K562 (cell line): Measurements from ENCODE around the gene DHRS2. TPM values are rescaled to one million over a fixed set of nuclear protein-coding genes. Genes with fewer than 3 reads are reported as not detected.

Source experiments
- ATAC-seq: fragments of 200-7000 bp; cut with Tn5 transposase; 3 replicates; pipeline ENCODE4 v1.9.1; 2020; ENCODE audit warnings: moderate library complexity
- BruUV-seq: library from RNA; stranded (reverse); fragments of 400-500 nt; replicated peaks from 2 replicates; lab custom pipeline; 2021; lab: Mats Ljungman, UMichigan
- CTCF ChIA-PET: fragments of 300-600 bp; formaldehyde crosslinking; extraction: SDS; loops from one replicate; lab custom pipeline; 2021; ENCODE audit warnings: low intra/inter-chr PET ratio; lab: Yijun Ruan, JAX
- POLR2A ChIA-PET: fragments of 300-600, 350-650 bp; sonication (Branson Sonifier 250); formaldehyde crosslinking; extraction: SDS; loops from one replicate; lab custom pipeline; 2021; ENCODE audit warnings: antibody characterized with exemption, inconsistent platforms; lab: Yijun Ruan, JAX
- DNase-seq, 4 experiments: peaks; one replicate each; pipeline versions ENCODE4 v3.0.0 to v3.0.0-alpha.2; 2011 to 2018; ENCODE audit warnings: low spot score in 3 of 4, mixed read lengths in 3 of 4; ENCODE audit errors: extremely low read depth in 1 of 4
- FAIRE-seq: peaks from 2 replicates; lab custom pipeline; 2011; peaks lifted over from hg19 to GRCh38; lab: Jason Lieb, UNC
- H2AFZ ChIP-seq: 2 replicates; pipeline ENCODE4 v1.6.0; 2011; ENCODE audit warnings: low read depth, low read length, control low read depth, inconsistent platforms
- H3K27ac ChIP-seq: fragments of 200-600 bp; 3 replicates; pipeline ENCODE4 v1.8.0; 2011; ENCODE audit warnings: low read depth, mild to moderate bottlenecking, control low read depth, inconsistent platforms, low read length, moderate library complexity, mixed read lengths; ENCODE audit errors: extremely low read depth
- H3K27me3 ChIP-seq, 2 experiments: fragments of 300-600 bp in 1 of 2; 2 replicates in 1 of 2; 3 replicates in 1 of 2; pipeline versions ENCODE4 v1.6.0 to v1.8.0; 2011; ENCODE audit warnings: inconsistent platforms in 2 of 2, low read length in 2 of 2, mild to moderate bottlenecking in 1 of 2, mixed read lengths in 1 of 2, moderate library complexity in 1 of 2; ENCODE audit not compliant: control insufficient read depth in 2 of 2, insufficient read depth in 2 of 2
- H3K36me3 ChIP-seq: fragments of 300-600 bp; 3 replicates; pipeline ENCODE4 v1.8.0; 2011; ENCODE audit warnings: mild to moderate bottlenecking, low read length, inconsistent platforms; ENCODE audit not compliant: control insufficient read depth, insufficient read depth
- H3K4me1 ChIP-seq, 2 experiments: fragments of 200-600 bp in 1 of 2; replicated peaks in 1 of 2; 2 replicates in 1 of 2; 3 replicates in 1 of 2; pipeline versions ENCODE4 v1.5.1 to v1.8.0; 2011; ENCODE audit warnings: inconsistent platforms in 2 of 2, low read length in 2 of 2, mild to moderate bottlenecking in 1 of 2, mixed read lengths in 1 of 2, moderate library complexity in 1 of 2; ENCODE audit not compliant: control insufficient read depth in 2 of 2, insufficient read depth in 2 of 2
- H3K4me2 ChIP-seq: 2 replicates; pipeline ENCODE4 v1.6.1; 2011; ENCODE audit warnings: low read length, control low read depth, inconsistent platforms, mixed read lengths; ENCODE audit not compliant: insufficient read depth
- H3K4me3 ChIP-seq: fragments of 200-600 bp; sonication (generic), shearing (Covaris generic); 2 replicates; pipeline ENCODE4 v1.5.1; 2016; ENCODE audit warnings: control low read depth, inconsistent platforms
- H3K79me2 ChIP-seq: fragments of 200-600 bp; 3 replicates; pipeline ENCODE4 v1.8.0; 2011; ENCODE audit warnings: low read length, inconsistent platforms; ENCODE audit not compliant: control insufficient read depth, insufficient read depth
- H3K9ac ChIP-seq, 2 experiments: 2 replicates each; pipeline versions ENCODE4 v1.6.0 to v1.6.1; 2011; ENCODE audit warnings: low read depth in 2 of 2, low read length in 2 of 2, control low read depth in 1 of 2, inconsistent platforms in 1 of 2, mild to moderate bottlenecking in 1 of 2, mixed read lengths in 1 of 2; ENCODE audit not compliant: insufficient read depth in 1 of 2
- H3K9me1 ChIP-seq: one replicate; pipeline ENCODE4 v1.6.0; 2011; ENCODE audit warnings: inconsistent platforms, mild to moderate bottlenecking, low read length, moderate library complexity; ENCODE audit not compliant: control insufficient read depth, insufficient read depth
- H3K9me3 ChIP-seq: replicated peaks from 2 replicates; pipeline ENCODE4 v1.5.1; 2011; ENCODE audit warnings: low read depth, low read length, inconsistent platforms; ENCODE audit not compliant: control insufficient read depth, insufficient read depth
- H4K20me1 ChIP-seq: replicated peaks from 2 replicates; pipeline ENCODE4 v1.6.1; 2011; ENCODE audit warnings: low read length, inconsistent platforms, mixed read lengths; ENCODE audit not compliant: control insufficient read depth, insufficient read depth
- ATF3 ChIP-seq, 2 experiments: fragments of 450-650 bp in 1 of 2; sonication (generic) in 1 of 2; formaldehyde crosslinking in 1 of 2; IDR thresholded peaks in 1 of 2; conservative IDR thresholded peaks in 1 of 2; 2 replicates each; pipeline versions ENCODE4 v1.6.1 to v1.8.1; 2016 to 2023; ENCODE audit warnings: mild to moderate bottlenecking in 2 of 2, moderate library complexity in 2 of 2, inconsistent platforms in 1 of 2, missing genetic modification reagents in 1 of 2
- GTF2A2 ChIP-seq: IDR thresholded peaks from 2 replicates; pipeline ENCODE4 v1.6.1; 2016; ENCODE audit warnings: mild to moderate bottlenecking, missing genetic modification characterization, missing compliant biosample characterization
- HIVEP1 ChIP-seq: fragments of 250-450 bp; sonication (Bioruptor Pico); IDR thresholded peaks from 2 replicates; pipeline ENCODE4 v1.4.0; 2020; ENCODE audit warnings: mild to moderate bottlenecking
- JUND ChIP-seq, 2 experiments: IDR thresholded peaks; 2 replicates in 1 of 2; 3 replicates in 1 of 2; pipeline ENCODE4 v1.6.1; 2011; ENCODE audit warnings: borderline replicate concordance in 2 of 2, low read depth in 2 of 2, low read length in 2 of 2, improper control_type of control experiment in 1 of 2, missing biosample characterization in 1 of 2, missing genetic modification characterization in 1 of 2, missing genetic modification reagents in 1 of 2
- L3MBTL2 ChIP-seq: fragments of 450-650 bp; IDR thresholded peaks from 2 replicates; pipeline ENCODE4 v1.6.1; 2016; ENCODE audit warnings: mild to moderate bottlenecking, moderate library complexity
- MAFK ChIP-seq: IDR thresholded peaks from 2 replicates; pipeline ENCODE4 v1.6.1; 2011; ENCODE audit warnings: low read length, improper control_type of control experiment
- MTA3 ChIP-seq: fragments of 450-650 bp; formaldehyde crosslinking; IDR thresholded peaks from 2 replicates; pipeline ENCODE4 v1.6.1; 2017; ENCODE audit warnings: mild to moderate bottlenecking, borderline replicate concordance
- RFX5 ChIP-seq: IDR thresholded peaks from 2 replicates; pipeline ENCODE4 v1.6.1; 2011; ENCODE audit warnings: low read depth, mild to moderate bottlenecking, improper control_type of control experiment, low read length
- SMAD4 ChIP-seq: fragments of 250-450 bp; sonication (Bioruptor Pico); conservative IDR thresholded peaks from 2 replicates; pipeline ENCODE4 v1.8.0; 2021; ENCODE audit warnings: inconsistent platforms, mild to moderate bottlenecking, moderate library complexity
- ZNF146 ChIP-seq: IDR thresholded peaks from one replicate; pipeline ENCODE4 v1.6.1; 2018; ENCODE audit warnings: missing compliant biosample characterization; ENCODE audit not compliant: unreplicated experiment
- ZNF175 ChIP-seq: fragments of 200-800 bp; sonication (Bioruptor generic); IDR thresholded peaks from 2 replicates; pipeline ENCODE4 v1.6.1; 2016; ENCODE audit warnings: low read depth, mild to moderate bottlenecking, missing genetic modification characterization, missing compliant biosample characterization
- ZNF280A ChIP-seq: fragments of 450-650 bp; IDR thresholded peaks from 2 replicates; pipeline ENCODE4 v1.6.1; 2018; ENCODE audit warnings: mild to moderate bottlenecking, low read depth; ENCODE audit not compliant: partially characterized antibody
- ZNF507 ChIP-seq: conservative IDR thresholded peaks from 2 replicates; pipeline ENCODE4 v1.6.1; 2017; ENCODE audit warnings: missing genetic modification characterization, missing compliant biosample characterization
- ZNF668 ChIP-seq: fragments of 250-450 bp; sonication (Bioruptor Pico); IDR thresholded peaks from 2 replicates; pipeline ENCODE4 v1.8.0; 2022; ENCODE audit warnings: mild to moderate bottlenecking, inconsistent platforms
- ZNF79 ChIP-seq: fragments of 250-450 bp; sonication (Bioruptor Pico); IDR thresholded peaks from 2 replicates; pipeline ENCODE4 v1.4.0; 2020; ENCODE audit warnings: low read depth, mild to moderate bottlenecking, moderate library complexity
- ZSCAN29 ChIP-seq: fragments of 450-650 bp; IDR thresholded peaks from 2 replicates; pipeline ENCODE4 v1.6.1; 2017
- WGBS: fragments of 100-300 bp; shearing (Covaris generic); methylation state at CpG from one replicate; pipeline ENCODE4 v1.1.6; 2016; ENCODE audit warnings: low coverage, mixed read lengths; ENCODE audit not compliant: insufficient coverage; ENCODE audit errors: missing lambda C conversion rate; 5-methylcytosine and 5-hydroxymethylcytosine counted together
- in situ Hi-C: fragments of 300-500 bp; cut with MboI; formaldehyde crosslinking; loops from 4 replicates; pipeline ENCODE4 v1.15.0; 2018; ENCODE audit warnings: inconsistent platforms, mixed read lengths
- intact Hi-C: fragments of 100-400 bp; cut with micrococcal nuclease; formaldehyde crosslinking; loops from 2 replicates; pipeline ENCODE4 v1.14.2; 2022
- polyA plus RNA-seq, 8 experiments: library from polyadenylated mRNA; depleted of rRNA in 4 of 8; stranded (reverse) in 5 of 8; unstranded in 3 of 8; fragments of >200 nt; fragmentation: Nextera tagmentation in 2 of 8; fragmentation: Illumina TruSeq in 1 of 8; extraction: Ambion mirVana in 2 of 8; extraction: Trizol in 1 of 8; gene quantifications; 2 replicates each; pipeline versions ENCODE4 v1.2.1 to v1.2.3, GENCODE V29; 2011 to 2014; ENCODE audit warnings: inconsistent platforms in 1 of 8, missing spikeins in 1 of 8
- total RNA-seq, 7 experiments: library from RNA; depleted of rRNA in 6 of 7; stranded (reverse); fragments of >200 nt in 6 of 7; fragmentation: Illumina TruSeq in 2 of 7; extraction: Trizol in 2 of 7; gene quantifications; 2 replicates each; pipeline versions ENCODE4 v1.2.1 to v1.2.3, GENCODE V29; 2011 to 2021; ENCODE audit warnings: low replicate concordance in 1 of 7
- TF ChIP-seq, protein P1 (sequence below): fragments of 450-650 bp; IDR thresholded peaks from 2 replicates; pipeline ENCODE4 v1.6.1; 2016; ENCODE audit warnings: missing biosample characterization, missing genetic modification characterization

The DHRS2 gene
- total and polyA plus RNA-seq, 9 of the 15 experiments (the other 6 are each of a cell fraction or from before 2014, with no cell fraction given) = 2.9 to 96.8 (median 64.4) TPM

DNA sequence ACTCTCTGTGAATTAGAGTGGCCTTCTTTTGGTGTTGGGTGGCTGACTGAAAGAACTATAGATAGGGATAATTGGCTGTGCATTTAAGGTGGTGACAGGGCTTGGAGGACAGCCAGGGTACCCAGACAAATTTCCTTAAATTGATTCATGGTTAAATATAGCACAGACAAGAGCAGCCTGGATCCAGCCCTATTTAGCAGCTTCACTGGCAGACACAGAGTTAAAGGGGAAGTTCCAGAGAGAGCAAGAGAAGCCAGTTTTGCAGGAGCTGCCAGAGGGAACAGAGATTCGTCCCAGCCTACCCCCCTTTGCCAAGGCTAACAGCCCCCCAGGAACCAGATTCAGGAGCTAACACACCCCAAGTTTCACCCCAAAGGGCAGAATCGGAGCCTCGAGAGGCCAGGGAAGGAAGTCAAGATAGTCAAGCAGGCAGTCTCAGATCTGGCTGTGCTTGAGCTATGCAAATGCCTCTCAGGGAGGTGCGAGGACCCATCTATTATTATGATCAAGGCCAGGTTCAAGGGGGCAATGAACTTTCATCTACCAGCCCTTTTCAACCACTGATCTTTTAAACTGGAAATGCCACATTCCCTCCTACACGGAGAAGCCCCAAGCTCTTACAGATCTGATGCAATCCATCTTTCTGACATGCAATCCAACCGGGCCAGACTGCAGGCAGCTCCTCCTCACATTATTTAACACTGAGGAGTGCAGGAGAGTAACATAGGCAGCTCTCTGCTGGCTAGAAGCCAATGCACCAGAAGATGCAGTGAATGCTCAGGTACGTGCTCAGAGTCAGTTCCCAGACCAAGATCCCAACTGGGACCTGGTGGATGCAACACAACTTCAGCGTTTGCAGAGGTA is 58.2 kb downstream of the DHRS2 start:
- Histone ChIP-seq H3K27ac (peak overlapping the region; percentile 33; the same call in 1 of the 3 replicates), H3K79me2 (no peaks in the 10 kb centered on the region), H2AFZ (peak overlapping the region; percentile 45; the same call in 1 of the 2 replicates), H3K4me3 (no peak overlapping the region), H3K27me3 (no peaks in the 10 kb centered on the region), H3K9me3 (no peaks in the 10 kb centered on the region), H3K4me2 (peak overlapping the region; percentile 45; the same call in 1 of the 2 replicates), H3K9ac (peak overlapping the region in 1 of 2 experiments; percentile 54; a peak in 1 of 4 replicates), H3K36me3 (no peaks in the 10 kb centered on the region), H4K20me1 (no peaks in the 10 kb centered on the region), H3K4me1 (peaks cover 0 to 18% of the 10 kb centered on the region in 2 experiments; a peak in 3 of 5 replicates), H3K9me1 (no peaks in the 10 kb centered on the region)
- ATAC-seq (peak; percentile 87), FAIRE-seq (peak; percentile 26), DNase-seq (peak in 1 of 4 experiments; percentile 21)
- ChIA-PET POLR2A (interaction anchor here (0.6 to 1.5 kb wide), 8 partner anchors 10 to 259 kb away, joined by 3 to 6 read pairs (median 3); no protein-coding TSS in a partner anchor), CTCF (no interaction called here)
- BruUV-seq = no TSS peak
- 3% methylated on average over 8 of the region's 8 CpGs for WGBS
- intact Hi-C loops (no loop called here), in situ Hi-C loops (no loop called here)
- TF ChIP-seq ZNF668 (CRISPR knock-in tag) = no peak
- no peak for TF ChIP-seq ZSCAN29
- TF ChIP-seq ZNF280A = no peak
- no peak for TF ChIP-seq ZNF175 (CRISPR knock-in tag)
- peak; percentile 86 for TF ChIP-seq ATF3 (IDR thresholded peaks at IDR 0.05)
- TF ChIP-seq ATF3 (CRISPR knock-in tag; conservative IDR thresholded peaks at IDR 0.05) = no peak
- no peak for TF ChIP-seq ZNF79 (CRISPR knock-in tag)
- no peak for TF ChIP-seq ZNF507 (tag)
- peak; percentile 73 for TF ChIP-seq JUND (IDR thresholded peaks at IDR 0.05; ENCODE audit: borderline replicate concordance, low read depth, low read length)
- TF ChIP-seq JUND (tag; IDR thresholded peaks at IDR 0.05; ENCODE audit: borderline replicate concordance, low read depth, low read length) = no peak
- no peak for TF ChIP-seq RFX5
- no peak for TF ChIP-seq MAFK
- no peak for TF ChIP-seq GTF2A2 (tag)
- TF ChIP-seq ZNF146 (CRISPR knock-in tag) = no peak
- TF ChIP-seq, protein P1, sequence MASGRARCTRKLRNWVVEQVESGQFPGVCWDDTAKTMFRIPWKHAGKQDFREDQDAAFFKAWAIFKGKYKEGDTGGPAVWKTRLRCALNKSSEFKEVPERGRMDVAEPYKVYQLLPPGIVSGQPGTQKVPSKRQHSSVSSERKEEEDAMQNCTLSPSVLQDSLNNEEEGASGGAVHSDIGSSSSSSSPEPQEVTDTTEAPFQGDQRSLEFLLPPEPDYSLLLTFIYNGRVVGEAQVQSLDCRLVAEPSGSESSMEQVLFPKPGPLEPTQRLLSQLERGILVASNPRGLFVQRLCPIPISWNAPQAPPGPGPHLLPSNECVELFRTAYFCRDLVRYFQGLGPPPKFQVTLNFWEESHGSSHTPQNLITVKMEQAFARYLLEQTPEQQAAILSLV = peak; percentile 87
- TF ChIP-seq SMAD4 (CRISPR knock-in tag) = 0 out of 2 replicates have a peak, but pooled peaks have one; percentile 14
- TF ChIP-seq HIVEP1 = no peak
- peak; percentile 62 for TF ChIP-seq L3MBTL2
- no peak for TF ChIP-seq MTA3
